ENCODE data around the gene ADGRE3.
"Not testable (repeated sequence)": the region's sequence is repeated elsewhere in the genome, so short reads cannot be mapped to it uniquely, and the experiment has no call there.

The ADGRE3 gene

DNA sequence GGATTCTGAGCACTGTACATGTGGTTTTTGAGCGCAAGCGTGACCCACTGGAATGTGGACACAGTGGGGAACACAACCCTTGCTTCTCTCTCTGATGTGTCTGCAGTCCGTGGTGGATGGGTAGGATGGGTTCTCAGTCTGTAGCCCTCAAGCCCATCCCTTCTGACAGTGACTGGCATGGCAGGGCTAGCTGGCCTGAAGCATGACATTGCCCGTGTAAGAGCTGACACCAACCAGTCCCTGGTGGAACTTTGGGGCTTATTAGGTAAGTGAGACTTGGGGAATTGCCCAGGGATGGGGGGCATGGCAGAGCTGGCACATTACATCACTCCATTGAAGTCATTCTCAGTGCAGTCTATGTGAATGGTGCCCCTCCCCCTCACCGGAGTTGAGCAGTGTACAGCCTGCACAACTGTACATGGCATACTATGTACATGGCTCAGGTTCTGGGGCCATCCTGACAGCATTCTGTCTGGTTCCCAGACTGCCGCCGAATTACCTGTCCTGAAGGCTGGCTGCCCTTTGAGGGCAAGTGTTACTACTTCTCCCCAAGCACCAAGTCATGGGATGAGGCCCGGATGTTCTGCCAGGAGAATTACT, 75.0 kb downstream of the ADGRE3 start:
- TF ChIP-seq ZFX (IDR thresholded peaks at IDR 0.05; ENCODE audit: borderline replicate concordance): no peak
- H3K27ac ChIP-seq: no peak overlapping the region

DNA sequence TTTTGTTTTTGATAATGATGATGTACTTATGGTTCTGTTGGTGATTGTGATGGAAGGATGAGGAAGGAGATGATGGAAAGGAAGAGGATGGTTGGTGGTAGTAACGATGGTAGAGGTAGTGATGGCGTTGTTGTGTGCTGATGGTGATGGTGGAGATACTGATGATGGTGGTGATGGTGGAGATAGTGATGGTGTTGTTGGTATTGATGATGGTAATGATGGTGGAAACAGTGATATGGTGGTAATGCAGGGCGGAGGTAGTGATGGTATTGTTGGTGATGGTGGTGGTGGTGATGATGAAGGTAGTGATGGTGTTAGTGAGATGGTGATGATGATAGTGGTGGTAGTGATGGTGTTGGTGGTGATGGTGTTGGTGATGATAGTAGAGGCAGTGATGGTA, 79.1 kb downstream of the ADGRE3 start:
- TF ChIP-seq ZFX (IDR thresholded peaks at IDR 0.05; ENCODE audit: borderline replicate concordance): no peak
- TF ChIP-seq, protein P1, sequence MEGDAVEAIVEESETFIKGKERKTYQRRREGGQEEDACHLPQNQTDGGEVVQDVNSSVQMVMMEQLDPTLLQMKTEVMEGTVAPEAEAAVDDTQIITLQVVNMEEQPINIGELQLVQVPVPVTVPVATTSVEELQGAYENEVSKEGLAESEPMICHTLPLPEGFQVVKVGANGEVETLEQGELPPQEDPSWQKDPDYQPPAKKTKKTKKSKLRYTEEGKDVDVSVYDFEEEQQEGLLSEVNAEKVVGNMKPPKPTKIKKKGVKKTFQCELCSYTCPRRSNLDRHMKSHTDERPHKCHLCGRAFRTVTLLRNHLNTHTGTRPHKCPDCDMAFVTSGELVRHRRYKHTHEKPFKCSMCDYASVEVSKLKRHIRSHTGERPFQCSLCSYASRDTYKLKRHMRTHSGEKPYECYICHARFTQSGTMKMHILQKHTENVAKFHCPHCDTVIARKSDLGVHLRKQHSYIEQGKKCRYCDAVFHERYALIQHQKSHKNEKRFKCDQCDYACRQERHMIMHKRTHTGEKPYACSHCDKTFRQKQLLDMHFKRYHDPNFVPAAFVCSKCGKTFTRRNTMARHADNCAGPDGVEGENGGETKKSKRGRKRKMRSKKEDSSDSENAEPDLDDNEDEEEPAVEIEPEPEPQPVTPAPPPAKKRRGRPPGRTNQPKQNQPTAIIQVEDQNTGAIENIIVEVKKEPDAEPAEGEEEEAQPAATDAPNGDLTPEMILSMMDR (IDR thresholded peaks at IDR 0.05): no peak
- no peak overlapping the region for H3K27ac ChIP-seq

DNA sequence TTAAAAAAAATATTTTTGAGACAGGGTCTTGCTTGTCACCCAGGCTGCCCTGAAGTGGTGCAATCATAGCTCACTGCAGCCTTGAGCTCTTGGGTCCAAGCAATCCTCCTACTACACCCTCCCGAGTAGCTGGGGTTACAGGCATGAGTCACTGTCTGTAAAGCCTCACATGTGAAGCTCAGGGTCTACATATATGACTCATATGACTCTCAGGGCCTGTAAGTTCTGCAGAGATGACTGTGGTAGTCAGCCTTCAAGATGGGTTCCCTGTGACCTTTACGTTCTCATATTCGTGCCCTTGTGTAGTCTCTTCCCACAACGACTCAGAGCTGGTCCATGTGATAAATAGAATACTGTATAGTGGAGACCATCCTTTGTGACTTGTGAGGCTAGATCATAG, 85.2 kb downstream of the ADGRE3 start:
- not testable (repeated sequence) for H3K27ac ChIP-seq

DNA sequence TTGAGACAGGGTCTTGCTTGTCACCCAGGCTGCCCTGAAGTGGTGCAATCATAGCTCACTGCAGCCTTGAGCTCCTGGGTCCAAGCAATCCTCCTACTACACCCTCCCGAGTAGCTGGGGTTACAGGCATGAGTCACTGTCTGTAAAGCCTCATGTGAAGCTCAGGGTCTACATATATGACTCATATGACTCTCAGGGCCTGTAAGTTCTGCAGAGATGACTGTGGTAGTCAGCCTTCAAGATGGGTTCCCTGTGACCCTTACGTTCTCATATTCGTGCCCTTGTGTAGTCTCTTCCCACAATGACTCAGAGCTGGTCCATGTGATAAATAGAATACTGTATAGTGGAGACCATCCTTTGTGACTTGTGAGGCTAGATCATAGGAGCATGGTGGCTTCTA, 89.5 kb downstream of the ADGRE3 start:
- not testable (repeated sequence) for H3K27ac ChIP-seq

DNA sequence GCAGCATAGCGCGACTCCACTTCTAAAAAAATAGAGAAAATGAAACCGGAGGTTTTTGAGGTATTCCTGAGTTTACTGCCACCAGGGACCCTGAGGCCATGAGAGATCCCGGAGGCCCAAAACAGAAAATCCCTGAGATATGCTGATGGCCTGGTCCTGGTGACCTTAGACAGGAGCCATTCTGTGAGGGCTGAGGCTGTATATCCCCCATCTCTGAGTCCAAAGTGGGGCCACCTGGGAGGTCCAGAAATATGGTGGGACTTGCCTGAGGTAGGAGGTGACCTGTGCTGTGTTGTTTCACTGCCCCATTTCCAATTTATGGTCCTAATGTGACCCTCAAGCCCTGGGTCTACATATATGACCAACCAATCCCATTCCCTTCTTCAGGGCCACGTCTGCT, 90.3 kb downstream of the ADGRE3 start:
- not testable (repeated sequence) for H3K27ac ChIP-seq

DNA sequence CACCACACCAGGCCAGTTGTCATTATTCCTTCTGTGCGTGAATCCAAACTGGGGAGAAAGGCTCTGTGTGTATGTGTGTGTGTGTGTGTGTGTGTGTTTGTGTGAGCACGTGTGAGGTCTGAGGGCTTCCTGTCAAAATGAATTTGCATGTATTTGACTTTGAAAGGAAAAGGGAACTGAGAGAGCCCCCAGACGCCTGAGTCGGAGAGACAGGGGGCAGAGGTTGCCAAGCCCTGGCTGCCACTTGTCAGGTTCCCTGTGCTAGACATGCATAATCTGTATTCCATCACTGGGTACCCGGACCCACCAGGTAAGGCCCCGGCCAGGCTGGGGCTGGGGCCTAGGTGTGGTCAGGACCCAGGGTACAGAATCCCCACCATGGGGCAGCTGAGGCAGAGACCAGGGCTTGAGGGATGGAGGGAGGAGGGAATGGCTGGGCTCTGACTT, 91.7 kb downstream of the ADGRE3 start, which contains the start of gene CLEC17A:
CLEC17A (plus strand) TSS at position 191 of the 447 bp plus-strand sequence; CDS start at position 268, 77 bp downstream.
- no peak within 1 kb of the TSS for H3K27ac ChIP-seq
- TF ChIP-seq ZFX (IDR thresholded peaks at IDR 0.05; ENCODE audit: borderline replicate concordance): no peak
- TF ChIP-seq, protein P1 (IDR thresholded peaks at IDR 0.05): no peak

DNA sequence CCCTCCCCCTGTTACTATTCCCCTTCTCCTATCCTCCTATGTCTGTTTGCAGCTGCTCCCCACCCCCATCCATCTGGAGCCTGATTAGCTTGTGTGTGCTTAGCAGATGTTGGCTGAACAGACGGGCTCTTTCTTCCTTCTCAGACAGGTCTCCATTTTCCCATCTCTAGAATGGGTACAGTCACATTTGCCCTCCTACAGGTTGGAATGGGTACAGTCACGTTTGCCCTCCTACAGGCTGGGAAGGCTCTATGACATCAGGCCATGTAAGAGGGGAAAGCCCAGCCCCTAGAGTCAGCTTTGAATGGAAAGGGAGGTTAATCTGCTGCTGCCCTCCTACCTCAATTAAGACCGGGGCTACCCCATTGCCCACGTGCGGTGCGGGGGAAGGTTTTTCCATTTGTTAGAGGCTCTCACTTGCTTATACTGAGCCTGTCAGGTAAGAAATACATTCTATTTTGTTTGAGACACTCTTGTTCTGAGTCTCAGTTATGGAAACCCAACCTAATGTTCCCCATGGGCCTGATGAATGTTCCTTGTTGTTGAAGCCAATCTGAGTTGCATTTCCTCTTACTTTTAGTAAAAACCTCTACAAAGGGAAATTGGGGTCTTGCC, 93.9 kb downstream of the ADGRE3 start:
- no peak overlapping the region for H3K27ac ChIP-seq
- TF ChIP-seq, protein P1 (IDR thresholded peaks at IDR 0.05): no peak
- no peak for TF ChIP-seq ZFX (IDR thresholded peaks at IDR 0.05; ENCODE audit: borderline replicate concordance)

DNA sequence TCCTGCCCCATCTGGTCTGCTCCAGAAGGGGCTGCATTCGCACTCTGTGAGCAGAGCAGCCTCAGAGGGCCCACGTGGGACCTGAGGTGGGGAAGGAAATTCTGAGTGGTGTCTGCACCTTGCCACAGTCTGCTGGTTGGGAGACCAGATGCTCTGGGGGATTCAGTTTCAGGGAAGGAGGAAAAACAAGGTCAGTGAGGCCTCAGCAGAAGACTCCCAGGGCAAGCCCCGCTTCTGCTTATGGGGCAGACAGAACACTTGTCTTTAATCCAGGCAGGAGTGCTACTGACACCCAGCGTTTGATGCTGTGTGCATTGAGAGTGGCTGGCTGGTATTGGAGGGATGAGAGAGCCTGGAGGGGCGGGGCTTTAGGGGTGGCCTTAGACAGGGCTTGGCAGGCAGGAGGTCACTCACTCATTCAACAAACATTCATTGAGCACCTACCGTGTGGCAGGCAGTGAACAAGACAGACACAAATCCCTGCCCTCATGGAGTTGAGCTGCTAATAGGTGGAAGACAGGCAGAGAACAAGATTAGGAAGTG, 96.7 kb downstream of the ADGRE3 start:
- no peak overlapping the region for H3K27ac ChIP-seq
- TF ChIP-seq, protein P1 (IDR thresholded peaks at IDR 0.05): no peak
- TF ChIP-seq ZFX (IDR thresholded peaks at IDR 0.05; ENCODE audit: borderline replicate concordance): no peak

DNA sequence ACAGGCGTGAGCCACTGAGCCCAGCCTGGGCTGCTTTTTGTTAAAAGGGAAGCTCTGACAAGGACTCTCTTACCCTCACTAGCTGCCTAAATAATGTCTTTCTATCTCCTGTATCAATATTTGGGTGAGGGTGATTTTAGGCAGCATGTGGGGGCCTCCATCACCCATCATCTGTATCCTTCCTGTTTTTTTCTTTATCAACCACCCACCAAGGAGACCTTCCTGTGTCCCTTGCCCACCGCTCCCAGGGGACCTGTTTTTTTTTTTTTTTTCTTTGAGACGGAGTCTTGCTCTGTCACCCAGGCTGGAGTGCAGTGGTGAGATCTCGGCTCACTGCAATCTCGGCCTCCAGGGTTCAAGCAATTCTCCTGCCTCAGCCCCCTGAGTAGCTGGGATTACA, 97.4 kb downstream of the ADGRE3 start:
- H3K27ac ChIP-seq: no peak overlapping the region
- TF ChIP-seq, protein P1 (IDR thresholded peaks at IDR 0.05): no peak
- TF ChIP-seq ZFX (IDR thresholded peaks at IDR 0.05; ENCODE audit: borderline replicate concordance): no peak

Measured in 22Rv1 (cell line).